H54 (cell line): Measurements from ENCODE around the gene COA6.
"Not testable (repeated sequence)": the region's sequence is repeated elsewhere in the genome, so short reads cannot be mapped to it uniquely, and the experiment has no call there.

Source experiments
- DNase-seq: peaks from one replicate; pipeline ENCODE4 v3.0.0; 2011; ENCODE audit warnings: low spot score, mixed read lengths; ENCODE audit not compliant: insufficient read length
- FAIRE-seq: peaks from 3 replicates; lab custom pipeline; 2011; peaks lifted over from hg19 to GRCh38; lab: Jason Lieb, UNC
- POLR2A ChIP-seq: IDR thresholded peaks from 2 replicates; pipeline ENCODE4 v1.6.1; 2011; ENCODE audit warnings: low read depth, mild to moderate bottlenecking, low read length

Gene COA6

GRCh38 chr1:234355782-234356510 lies 17.3 kb upstream of the COA6 start:
- FAIRE-seq (no peak), DNase-seq (no peak)
- no peak for TF ChIP-seq POLR2A

- not testable (repeated sequence) for DNase-seq, FAIRE-seq
Measured at GRCh38 chr1:234356615-234357269, 16.5 kb upstream of the COA6 start.

GRCh38 chr1:234357831-234358230 lies 15.4 kb upstream of the COA6 start:
- no peak for DNase-seq
- FAIRE-seq = no peak
- no peak for TF ChIP-seq POLR2A

GRCh38 chr1:234361102-234361603 lies 12.1 kb upstream of the COA6 start:
- TF ChIP-seq POLR2A = no peak
- FAIRE-seq (no peak), DNase-seq (no peak)

GRCh38 chr1:234362558-234362957 lies 10.7 kb upstream of the COA6 start:
- FAIRE-seq = no peak

GRCh38 chr1:234368320-234369032 lies 4.8 kb upstream of the COA6 start:
- no peak for FAIRE-seq

More at GRCh38 chr1:234362558-234362957, 10.7 kb upstream of the COA6 start:
- TF ChIP-seq POLR2A = no peak
- DNase-seq = no peak

GRCh38 chr1:234369033-234369430 lies 4.2 kb upstream of the COA6 start:
- FAIRE-seq (no peak), DNase-seq (no peak)
- TF ChIP-seq POLR2A = no peak

More at GRCh38 chr1:234368320-234369032, 4.8 kb upstream of the COA6 start:
- no peak for TF ChIP-seq POLR2A
- DNase-seq = no peak

GRCh38 chr1:234369784-234370183 lies 3.5 kb upstream of the COA6 start:
- FAIRE-seq = no peak
- DNase-seq = no peak
- TF ChIP-seq POLR2A = no peak

- no peak for DNase-seq
- FAIRE-seq = no peak
Measured at GRCh38 chr1:234371414-234371813, 1.8 kb upstream of the COA6 start.

GRCh38 chr1:234372011-234372757 lies 1.1 kb upstream of the COA6 start:
- no peak for TF ChIP-seq POLR2A
- DNase-seq (no peak), FAIRE-seq (no peak)

More at GRCh38 chr1:234371414-234371813, 1.8 kb upstream of the COA6 start:
- no peak for TF ChIP-seq POLR2A

- FAIRE-seq (no peak), DNase-seq (no peak)
- no peak for TF ChIP-seq POLR2A
Measured at GRCh38 chr1:234373959-234374254, 651 bp downstream of the COA6 start.

GRCh38 chr1:234375672-234376071 lies 2.4 kb downstream of the COA6 start:
- FAIRE-seq (no peak), DNase-seq (no peak)
- no peak for TF ChIP-seq POLR2A

GRCh38 chr1:234379591-234380109 lies 6.4 kb downstream of the COA6 start:
- not testable (repeated sequence) for FAIRE-seq

More at GRCh38 chr1:234379591-234380109, 6.4 kb downstream of the COA6 start:
- DNase-seq = not testable (repeated sequence)
